Measurements from ENCODE around the gene RGS11.

Gene RGS11

DNA sequence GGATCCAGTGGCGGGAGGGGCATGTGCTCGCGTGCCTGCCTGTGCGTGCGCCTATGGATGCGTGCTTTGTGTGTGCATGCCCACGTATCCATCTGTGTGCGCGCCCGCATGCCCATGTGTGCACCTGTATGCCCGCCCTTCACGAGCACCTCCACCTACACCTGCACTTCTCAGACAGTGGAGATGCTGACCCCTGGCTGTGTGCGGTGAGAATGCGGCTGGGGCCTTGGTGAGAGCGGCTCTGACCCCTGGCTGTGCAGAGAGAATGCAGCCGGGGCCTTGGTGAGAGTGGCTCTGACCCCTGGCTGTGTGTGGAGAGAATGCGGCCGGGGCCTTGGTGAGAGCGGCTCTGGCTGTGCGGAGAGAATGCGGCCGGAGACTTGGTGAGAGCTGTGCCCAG is 42.9 kb upstream of the RGS11 start:
- CTCF ChIA-PET: no interaction called here
- TF ChIP-seq CTCF (conservative IDR thresholded peaks at IDR 0.05; ENCODE audit: low read depth): no peak
- peak overlapping the region; percentile 8; the same call in 1 of the 2 replicates for H3K27ac ChIP-seq
- no peak for DNase-seq (ENCODE audit: low spot score)
- POLR2A ChIA-PET (ENCODE audit: low non-redundant PET): no interaction called here

DNA sequence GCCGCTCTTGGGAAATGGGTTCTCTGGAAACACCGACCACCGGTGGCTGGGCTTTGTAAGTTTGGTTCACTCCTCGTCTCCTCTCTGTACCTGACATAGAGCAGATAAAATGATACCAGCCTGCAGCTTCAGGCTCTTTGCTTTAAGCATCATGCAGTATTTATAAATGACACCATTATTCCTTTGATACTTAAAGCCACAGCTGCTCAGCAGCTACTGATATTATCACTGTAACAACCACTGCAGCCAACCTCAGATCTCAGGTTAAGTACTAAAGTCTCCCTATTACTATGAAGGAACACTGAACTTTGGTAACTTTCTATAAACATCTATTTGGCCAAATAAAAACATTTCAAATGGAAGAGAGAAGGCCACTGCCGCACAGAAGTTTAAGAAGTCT is 41.8 kb upstream of the RGS11 start:
- ChIA-PET CTCF (interaction anchor here (0.8 kb wide), 1 partner anchor 184 kb away, joined by 4 read pairs; no protein-coding TSS in a partner anchor), POLR2A (ENCODE audit: low non-redundant PET) (no interaction called here)
- TF ChIP-seq CTCF (conservative IDR thresholded peaks at IDR 0.05; ENCODE audit: low read depth): no peak
- DNase-seq (ENCODE audit: low spot score): no peak
- H3K27ac ChIP-seq: 0 out of 2 replicates have a peak overlapping the region, but pooled peaks have one; percentile 8

DNA sequence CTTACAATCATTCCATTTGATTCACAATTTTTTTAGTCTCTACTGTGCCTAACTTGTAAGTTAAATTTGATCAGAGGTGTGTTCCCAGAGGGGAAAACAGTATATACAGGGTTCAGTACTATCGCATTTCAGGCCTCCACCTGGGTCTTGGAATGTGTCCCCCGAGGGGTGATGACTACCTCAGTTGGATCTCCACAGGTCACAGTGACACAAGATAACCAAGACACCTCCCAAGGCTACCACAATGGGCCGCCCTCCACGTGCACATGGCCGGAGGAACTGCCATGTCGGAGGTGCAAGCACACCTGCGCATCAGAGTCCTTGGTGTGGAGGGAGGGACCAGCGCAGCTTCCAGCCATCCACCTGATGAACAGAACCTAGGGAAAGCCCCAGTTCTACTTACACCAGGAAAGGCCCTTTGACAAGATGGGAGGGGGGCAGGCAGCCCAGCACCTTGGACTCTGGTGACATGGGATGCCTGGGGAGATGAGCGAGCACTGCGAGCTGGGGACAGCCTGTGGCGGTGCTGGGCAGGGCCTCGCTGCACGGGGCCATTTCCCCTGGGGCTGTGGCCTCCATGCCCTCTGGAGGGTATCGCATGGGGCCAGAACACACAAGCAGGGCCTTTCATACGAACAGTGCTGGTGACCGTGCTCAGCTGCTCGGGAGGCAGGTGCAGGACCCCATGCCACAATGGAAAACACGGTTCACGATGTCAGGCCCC is 41.2 kb upstream of the RGS11 start:
- POLR2A ChIA-PET (ENCODE audit: low non-redundant PET): no interaction called here
- no peak for DNase-seq (ENCODE audit: low spot score)
- no peak for TF ChIP-seq CTCF (conservative IDR thresholded peaks at IDR 0.05; ENCODE audit: low read depth)
- no peak overlapping the region for H3K27ac ChIP-seq
- CTCF ChIA-PET: no interaction called here

DNA sequence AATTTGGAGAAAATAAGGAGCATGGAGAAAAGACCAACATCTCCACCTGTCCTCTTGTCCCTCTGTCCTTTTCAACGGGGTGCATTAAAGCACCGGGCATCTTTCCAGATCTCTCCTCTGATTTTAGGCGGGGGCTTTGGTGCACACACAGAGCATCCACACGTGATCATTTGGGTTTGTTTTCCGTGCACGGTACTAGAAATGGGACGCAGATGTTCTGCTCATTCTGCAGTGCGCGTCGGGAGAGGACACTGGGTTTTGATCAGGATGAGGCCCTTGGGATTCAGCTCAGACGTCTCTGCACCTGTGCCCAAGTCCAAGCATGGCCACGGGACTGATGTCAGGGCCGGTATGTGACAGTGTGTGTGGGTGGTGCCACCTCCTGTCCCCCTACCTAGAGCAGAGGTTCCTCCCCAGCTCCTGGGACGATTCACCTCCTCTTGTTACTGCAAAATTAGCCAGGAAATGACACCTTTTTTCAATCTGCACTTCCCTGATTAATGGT is 39.1 kb upstream of the RGS11 start:
- ChIA-PET POLR2A (ENCODE audit: low non-redundant PET) (no interaction called here), CTCF (no interaction called here)
- no peak overlapping the region for H3K27ac ChIP-seq
- no peak for DNase-seq (ENCODE audit: low spot score)
- no peak for TF ChIP-seq CTCF (conservative IDR thresholded peaks at IDR 0.05; ENCODE audit: low read depth)

- DNase-seq (ENCODE audit: low spot score): no peak
- ChIA-PET CTCF (no interaction called here), POLR2A (ENCODE audit: low non-redundant PET) (no interaction called here)
- no peak for TF ChIP-seq CTCF (conservative IDR thresholded peaks at IDR 0.05; ENCODE audit: low read depth)
- H3K27ac ChIP-seq: peak overlapping the region; percentile 10; the same call in 1 of the 2 replicates
Observed at GRCh38 chr16:314351-314750, 38.6 kb upstream of the RGS11 start.

GRCh38 chr16:311725-312124 is 36.0 kb upstream of the RGS11 start:
- POLR2A ChIA-PET (ENCODE audit: low non-redundant PET): no interaction called here

More at GRCh38 chr16:311725-312124, 36.0 kb upstream of the RGS11 start:
- CTCF ChIA-PET: no interaction called here
- H3K27ac ChIP-seq: no peak overlapping the region
- DNase-seq (ENCODE audit: low spot score): no peak
- TF ChIP-seq CTCF (conservative IDR thresholded peaks at IDR 0.05; ENCODE audit: low read depth): no peak

All from RWPE1 (cell line).